NB4 (cell line): ENCODE results near the gene NPFF.

Experiments
- DNase-seq: peaks from one replicate; pipeline ENCODE4 v3.0.0; 2010; ENCODE audit warnings: low read depth
- H3K4me3 ChIP-seq: one replicate; pipeline ENCODE4 v1.5.1; 2011; ENCODE audit warnings: mild to moderate bottlenecking, low read depth, low read length, moderate library complexity
- MYC ChIP-seq: IDR thresholded peaks from 2 replicates; pipeline ENCODE4 v1.6.1; 2011; ENCODE audit warnings: low read depth, low read length
- POLR2A ChIP-seq: IDR thresholded peaks from 2 replicates; pipeline ENCODE4 v1.6.1; 2011; ENCODE audit warnings: mild to moderate bottlenecking; ENCODE audit not compliant: insufficient read length; ENCODE audit errors: extremely low read depth
- TF ChIP-seq, protein P1 (sequence below): IDR thresholded peaks from 2 replicates; pipeline ENCODE4 v1.6.1; 2011; ENCODE audit warnings: low read depth, low read length
- TF ChIP-seq, protein P2 (sequence below): IDR thresholded peaks from one replicate; pipeline ENCODE4 v1.5.1; 2012; ENCODE audit warnings: low read depth, low read length

The NPFF gene

DNA sequence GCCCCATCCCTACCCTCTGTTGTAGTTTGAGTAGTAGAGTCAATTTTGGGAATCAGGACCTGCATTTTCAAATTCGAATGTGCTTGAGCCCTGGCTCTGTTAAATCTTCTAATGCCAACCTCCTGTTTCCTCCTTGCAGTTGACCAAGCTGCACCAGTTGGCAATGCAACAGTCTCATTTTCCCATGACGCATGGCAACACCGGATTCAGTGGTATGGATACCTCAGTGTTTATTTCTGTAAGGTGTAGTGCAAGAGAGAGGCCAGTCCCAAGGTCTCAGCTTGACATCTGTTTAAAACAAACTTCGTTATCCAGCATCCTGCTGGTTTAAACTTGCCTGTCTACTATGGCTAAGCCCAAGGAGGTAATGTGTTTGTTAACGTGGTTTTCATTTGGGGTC is 40.2 kb downstream of the NPFF start:
- TF ChIP-seq, protein P1, sequence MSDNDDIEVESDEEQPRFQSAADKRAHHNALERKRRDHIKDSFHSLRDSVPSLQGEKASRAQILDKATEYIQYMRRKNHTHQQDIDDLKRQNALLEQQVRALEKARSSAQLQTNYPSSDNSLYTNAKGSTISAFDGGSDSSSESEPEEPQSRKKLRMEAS, result no peak
- TF ChIP-seq POLR2A (no peak), MYC (no peak)
- TF ChIP-seq, protein P2, sequence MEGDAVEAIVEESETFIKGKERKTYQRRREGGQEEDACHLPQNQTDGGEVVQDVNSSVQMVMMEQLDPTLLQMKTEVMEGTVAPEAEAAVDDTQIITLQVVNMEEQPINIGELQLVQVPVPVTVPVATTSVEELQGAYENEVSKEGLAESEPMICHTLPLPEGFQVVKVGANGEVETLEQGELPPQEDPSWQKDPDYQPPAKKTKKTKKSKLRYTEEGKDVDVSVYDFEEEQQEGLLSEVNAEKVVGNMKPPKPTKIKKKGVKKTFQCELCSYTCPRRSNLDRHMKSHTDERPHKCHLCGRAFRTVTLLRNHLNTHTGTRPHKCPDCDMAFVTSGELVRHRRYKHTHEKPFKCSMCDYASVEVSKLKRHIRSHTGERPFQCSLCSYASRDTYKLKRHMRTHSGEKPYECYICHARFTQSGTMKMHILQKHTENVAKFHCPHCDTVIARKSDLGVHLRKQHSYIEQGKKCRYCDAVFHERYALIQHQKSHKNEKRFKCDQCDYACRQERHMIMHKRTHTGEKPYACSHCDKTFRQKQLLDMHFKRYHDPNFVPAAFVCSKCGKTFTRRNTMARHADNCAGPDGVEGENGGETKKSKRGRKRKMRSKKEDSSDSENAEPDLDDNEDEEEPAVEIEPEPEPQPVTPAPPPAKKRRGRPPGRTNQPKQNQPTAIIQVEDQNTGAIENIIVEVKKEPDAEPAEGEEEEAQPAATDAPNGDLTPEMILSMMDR, result no peak
- H3K4me3 ChIP-seq, result no peak overlapping the region
- no peak for DNase-seq

DNA sequence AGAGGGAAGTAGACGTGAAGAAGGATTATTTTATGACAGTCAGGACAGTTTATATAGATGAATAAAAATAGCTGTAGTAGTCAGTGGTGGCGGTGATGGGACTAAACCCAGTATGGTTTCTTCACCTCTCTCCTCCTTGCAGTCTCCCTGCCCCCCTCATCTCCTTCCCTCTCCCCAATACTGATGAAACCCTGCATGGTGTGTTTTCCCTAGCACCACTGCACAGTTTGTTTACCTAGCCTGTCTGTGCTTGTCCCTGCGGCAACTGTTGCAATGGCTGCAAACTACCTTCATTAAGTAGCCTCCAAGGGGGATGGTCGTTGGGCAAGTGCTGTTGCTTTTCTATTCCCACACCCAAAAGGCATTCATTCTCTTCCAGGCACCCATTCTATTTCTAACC is 40.6 kb downstream of the NPFF start:
- H3K4me3 ChIP-seq, result no peak overlapping the region
- DNase-seq, result no peak
- TF ChIP-seq POLR2A, result no peak

DNA sequence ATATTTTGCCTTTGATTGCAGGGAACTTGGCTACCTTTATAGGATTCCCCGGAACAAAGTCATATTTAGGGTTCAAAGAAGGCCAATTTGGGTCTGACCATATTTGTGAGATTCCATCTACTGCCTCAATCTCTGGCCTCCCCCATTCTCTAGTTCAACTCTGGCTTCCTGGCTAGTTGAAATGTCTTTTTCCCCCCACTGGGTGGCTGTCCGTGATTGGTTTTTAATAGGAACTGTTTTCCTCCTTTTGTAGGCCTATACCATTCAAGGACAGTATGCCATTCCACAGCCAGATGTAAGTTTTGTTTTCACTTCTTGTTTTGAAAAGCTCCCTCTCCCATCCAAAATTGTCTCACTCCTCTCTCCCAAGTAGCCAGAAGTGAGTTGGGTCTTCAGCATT is 41.6 kb downstream of the NPFF start:
- H3K4me3 ChIP-seq, result no peak overlapping the region
- DNase-seq, result no peak
- TF ChIP-seq MYC, result no peak
- TF ChIP-seq, protein P1, result no peak
- no peak for TF ChIP-seq POLR2A
- TF ChIP-seq, protein P2, result no peak

DNA sequence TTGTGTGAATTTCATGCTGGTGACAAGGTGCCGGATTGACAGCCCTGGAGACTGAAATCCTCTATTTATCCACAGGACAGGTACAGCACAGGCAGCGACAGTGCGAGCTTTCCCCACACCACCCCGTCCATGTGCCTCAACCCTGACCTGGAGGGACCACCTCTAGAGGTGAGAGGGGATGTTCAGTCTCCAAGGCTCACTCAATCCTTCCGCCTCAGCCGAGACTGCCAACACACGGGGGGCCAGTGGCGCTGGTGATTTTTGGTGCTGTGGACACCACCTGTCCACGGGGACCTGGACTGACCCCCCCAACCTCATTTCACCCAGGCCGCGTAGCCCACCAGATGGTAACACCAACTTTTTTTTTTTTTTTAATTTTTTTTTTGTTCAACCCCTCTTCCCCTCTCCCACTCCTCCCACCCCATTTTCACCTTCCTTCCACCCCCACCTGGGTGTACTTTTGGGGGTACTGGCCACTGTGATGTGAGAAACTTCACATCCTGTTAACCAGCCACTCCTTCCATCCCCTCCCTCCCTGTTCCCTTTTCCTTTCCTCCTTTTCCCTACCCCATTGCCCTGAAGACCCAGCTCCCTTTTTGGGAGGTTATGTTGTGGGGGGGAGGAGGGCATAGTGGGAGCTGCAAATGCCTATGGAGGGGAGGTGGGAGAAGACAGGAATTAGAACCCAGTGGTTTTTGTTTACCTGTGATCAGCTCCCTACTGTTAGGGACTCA is 42.4 kb downstream of the NPFF start:
- TF ChIP-seq, protein P2, result no peak
- no peak for TF ChIP-seq POLR2A
- TF ChIP-seq, protein P1, result no peak
- no peak for TF ChIP-seq MYC
- H3K4me3 ChIP-seq, result no peak overlapping the region
- DNase-seq, result no peak

DNA sequence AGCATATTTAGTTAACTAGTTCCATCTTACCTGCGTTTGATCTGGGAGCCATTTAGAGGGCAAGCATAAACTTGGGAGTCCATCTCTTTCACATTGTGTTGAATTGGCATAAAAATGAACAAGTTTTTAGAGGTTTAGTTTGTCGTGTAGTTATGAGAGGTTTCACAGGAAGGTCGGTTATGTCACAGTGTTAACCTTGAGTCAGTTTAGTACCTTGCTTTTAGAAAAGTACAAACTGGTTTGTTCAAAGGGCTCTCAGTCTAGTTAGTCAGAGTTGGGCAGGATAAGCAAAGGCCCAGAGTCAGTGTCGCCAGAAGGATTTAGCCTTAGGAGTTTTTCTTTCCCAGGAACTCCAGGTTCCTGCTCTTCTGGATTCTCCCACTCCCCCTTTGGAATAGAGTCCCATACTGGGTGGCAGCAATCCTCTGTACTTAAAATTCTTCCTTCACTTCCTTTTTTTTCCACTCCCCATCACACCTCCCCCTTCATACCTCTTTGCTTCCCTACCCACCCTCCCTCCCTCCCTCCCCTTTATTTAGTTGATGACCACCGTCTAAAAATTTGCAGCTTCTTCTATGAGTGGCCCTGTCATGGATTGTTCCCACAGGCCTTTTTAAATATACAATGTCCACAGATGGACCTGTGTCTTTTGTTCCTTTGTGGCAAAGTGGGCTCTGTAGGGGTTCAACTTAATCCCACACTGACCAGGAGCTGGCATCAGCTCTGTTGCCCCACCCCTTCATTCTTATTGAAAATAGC is 43.3 kb downstream of the NPFF start:
- DNase-seq, result no peak

More for the DNA sequence above, 43.3 kb downstream of the NPFF start:
- TF ChIP-seq, protein P1, result no peak
- TF ChIP-seq POLR2A (no peak), MYC (no peak)
- TF ChIP-seq, protein P2, result no peak
- H3K4me3 ChIP-seq, result no peak overlapping the region
